WERI-Rb-1 (cell line): ENCODE results near the gene LRRC37A.
"Not testable (repeated sequence)": the region's sequence is repeated elsewhere in the genome, so short reads cannot be mapped to it uniquely, and the experiment has no call there.

ENCODE experiments used
- DNase-seq: peaks from one replicate; pipeline ENCODE4 v3.0.0-alpha.2; 2020
- H3K27ac ChIP-seq: fragments of 250-450 bp; sonication (Bioruptor Pico); 2 replicates; pipeline ENCODE4 v1.5.1; 2020; ENCODE audit warnings: mild to moderate bottlenecking, moderate library complexity
- H3K27me3 ChIP-seq: fragments of 250-450 bp; sonication (Bioruptor Pico); 2 replicates; pipeline ENCODE4 v1.5.1; 2021; ENCODE audit warnings: mild to moderate bottlenecking, low read depth, moderate library complexity; ENCODE audit not compliant: insufficient read depth, severe bottlenecking
- H3K36me3 ChIP-seq: fragments of 250-450 bp; sonication (Bioruptor Pico); 2 replicates; pipeline ENCODE4 v1.5.1; 2020; ENCODE audit warnings: mild to moderate bottlenecking, moderate library complexity
- H3K4me3 ChIP-seq: 2 replicates; pipeline ENCODE4 v1.5.1; 2011; ENCODE audit warnings: low read depth, mild to moderate bottlenecking, control low read depth, low read length
- H3K9me3 ChIP-seq: fragments of 250-450 bp; sonication (Bioruptor Pico); 2 replicates; pipeline ENCODE4 v1.5.1; 2021; ENCODE audit warnings: mild to moderate bottlenecking, moderate library complexity; ENCODE audit not compliant: severe bottlenecking
- TF ChIP-seq, protein P1 (sequence below): IDR thresholded peaks from 2 replicates; pipeline ENCODE4 v1.5.1; 2011; ENCODE audit warnings: low read depth, mild to moderate bottlenecking, control low read depth, inconsistent platforms, low read length

The LRRC37A gene

GRCh38 chr17:46264456-46265198 is 30.3 kb upstream of the LRRC37A start:
- Histone ChIP-seq H3K36me3 (peaks cover 3% of the 10 kb centered on the region), H3K4me3 (no peak overlapping the region), H3K27ac (no peak overlapping the region), H3K9me3 (peaks cover 3% of the 10 kb centered on the region), H3K27me3 (no peaks in the 10 kb centered on the region)
- DNase-seq: no peak
- TF ChIP-seq, protein P1, sequence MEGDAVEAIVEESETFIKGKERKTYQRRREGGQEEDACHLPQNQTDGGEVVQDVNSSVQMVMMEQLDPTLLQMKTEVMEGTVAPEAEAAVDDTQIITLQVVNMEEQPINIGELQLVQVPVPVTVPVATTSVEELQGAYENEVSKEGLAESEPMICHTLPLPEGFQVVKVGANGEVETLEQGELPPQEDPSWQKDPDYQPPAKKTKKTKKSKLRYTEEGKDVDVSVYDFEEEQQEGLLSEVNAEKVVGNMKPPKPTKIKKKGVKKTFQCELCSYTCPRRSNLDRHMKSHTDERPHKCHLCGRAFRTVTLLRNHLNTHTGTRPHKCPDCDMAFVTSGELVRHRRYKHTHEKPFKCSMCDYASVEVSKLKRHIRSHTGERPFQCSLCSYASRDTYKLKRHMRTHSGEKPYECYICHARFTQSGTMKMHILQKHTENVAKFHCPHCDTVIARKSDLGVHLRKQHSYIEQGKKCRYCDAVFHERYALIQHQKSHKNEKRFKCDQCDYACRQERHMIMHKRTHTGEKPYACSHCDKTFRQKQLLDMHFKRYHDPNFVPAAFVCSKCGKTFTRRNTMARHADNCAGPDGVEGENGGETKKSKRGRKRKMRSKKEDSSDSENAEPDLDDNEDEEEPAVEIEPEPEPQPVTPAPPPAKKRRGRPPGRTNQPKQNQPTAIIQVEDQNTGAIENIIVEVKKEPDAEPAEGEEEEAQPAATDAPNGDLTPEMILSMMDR: no peak

DNA sequence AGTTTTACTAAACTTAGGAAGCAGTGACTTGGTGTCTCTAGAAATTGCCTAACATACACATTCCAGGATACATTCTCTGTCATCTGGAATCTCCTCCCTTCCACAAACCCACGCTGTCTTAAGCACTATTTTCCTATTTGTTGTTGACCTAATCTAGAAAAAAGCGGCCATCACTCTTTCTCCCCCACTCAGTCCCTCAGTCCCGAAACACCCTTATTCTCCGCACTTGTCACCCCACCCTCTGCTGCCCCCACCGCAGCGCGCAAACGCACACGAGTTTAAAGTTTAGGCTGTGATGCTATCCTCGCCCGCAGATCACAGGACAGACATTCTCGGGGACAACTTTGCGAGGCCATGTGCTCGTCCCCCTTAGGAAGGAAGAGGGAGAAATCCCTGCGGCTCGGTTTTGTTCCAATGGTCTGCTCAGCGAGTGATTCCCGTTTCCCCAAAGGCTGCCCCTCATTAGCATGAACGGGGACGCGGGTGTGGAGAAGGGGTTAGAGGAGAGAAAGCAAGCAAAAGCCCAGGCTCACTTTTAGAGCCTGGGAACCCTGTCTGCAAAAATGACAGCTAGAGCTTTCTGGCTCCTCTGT is 28.8 kb upstream of the LRRC37A start:
- H3K4me3 ChIP-seq: peak overlapping the region; percentile 47
- H3K27ac ChIP-seq: peak overlapping the region; percentile 84
- not testable (repeated sequence) for H3K27me3 ChIP-seq, H3K36me3 ChIP-seq, H3K9me3 ChIP-seq, DNase-seq

GRCh38 chr17:46266656-46267544 is 28.0 kb upstream of the LRRC37A start:
- no peaks in the 10 kb centered on the region; the same call in 1 of the 2 replicates for H3K36me3 ChIP-seq
- TF ChIP-seq, protein P1: no peak
- no peaks in the 10 kb centered on the region for H3K27me3 ChIP-seq

DNA sequence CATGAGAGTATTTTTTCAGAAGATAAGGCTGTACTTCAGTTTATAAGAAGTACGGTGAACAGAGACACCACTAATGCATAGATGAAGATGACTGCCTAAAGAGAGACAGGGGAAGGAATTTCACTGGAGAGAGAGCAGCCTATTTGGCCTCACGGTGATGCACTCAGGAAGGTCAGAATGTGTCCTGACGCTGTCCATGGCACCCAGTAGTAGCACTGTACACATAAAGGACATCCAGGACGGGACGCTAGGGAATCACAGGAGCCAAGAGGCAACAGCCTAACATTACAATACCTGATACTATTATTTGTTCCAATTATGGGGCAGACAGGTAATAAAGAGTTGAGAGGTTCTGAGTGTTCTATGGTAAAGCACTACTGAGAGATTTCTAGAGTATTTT is 24.9 kb upstream of the LRRC37A start:
- Histone ChIP-seq H3K27ac (no peak overlapping the region), H3K9me3 (peaks cover 3% of the 10 kb centered on the region), H3K4me3 (no peak overlapping the region), H3K27me3 (no peaks in the 10 kb centered on the region), H3K36me3 (no peaks in the 10 kb centered on the region; the same call in 1 of the 2 replicates)
- no peak for DNase-seq
- TF ChIP-seq, protein P1: no peak

More at GRCh38 chr17:46266656-46267544, 28.0 kb upstream of the LRRC37A start:
- H3K4me3 ChIP-seq: peak overlapping the region; percentile 68
- peak overlapping the region; percentile 87 for H3K27ac ChIP-seq
- peak; percentile 89 for DNase-seq
- no peaks in the 10 kb centered on the region for H3K9me3 ChIP-seq

DNA sequence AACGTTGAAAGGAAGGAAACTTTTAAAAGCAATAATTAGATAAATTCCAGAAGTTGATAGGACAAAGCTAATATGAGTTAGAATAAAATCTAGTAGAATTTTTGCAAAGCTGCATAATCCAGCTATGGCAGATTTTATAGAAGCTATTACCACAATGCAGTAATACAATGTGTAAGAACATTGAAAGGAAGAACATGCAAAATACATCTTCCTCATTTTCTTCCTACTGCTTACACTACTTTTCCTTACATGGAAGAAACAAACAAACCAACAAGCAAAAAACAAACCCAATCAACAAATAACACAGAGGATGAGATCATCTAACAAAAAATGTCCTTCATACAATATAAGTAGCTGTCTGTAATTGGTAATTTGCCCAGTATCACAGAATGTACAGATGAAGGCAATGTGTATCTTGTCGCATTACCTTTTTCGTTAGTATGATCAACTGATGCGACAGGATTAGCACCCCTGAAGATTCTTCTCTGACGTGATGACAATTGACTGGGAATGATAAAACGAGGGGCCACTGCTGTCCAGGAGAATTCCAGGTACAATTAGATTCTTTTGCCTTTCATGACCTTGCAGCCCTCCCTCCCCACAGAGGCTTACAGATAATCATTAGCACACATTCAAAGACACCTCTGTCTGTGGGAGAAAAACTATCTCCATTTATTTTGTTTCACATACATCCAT is 21.2 kb upstream of the LRRC37A start:
- Histone ChIP-seq H3K27ac (no peak overlapping the region), H3K27me3 (no peaks in the 10 kb centered on the region), H3K36me3 (no peaks in the 10 kb centered on the region), H3K9me3 (peaks cover 6% of the 10 kb centered on the region), H3K4me3 (no peak overlapping the region)
- TF ChIP-seq, protein P1: no peak
- no peak for DNase-seq

DNA sequence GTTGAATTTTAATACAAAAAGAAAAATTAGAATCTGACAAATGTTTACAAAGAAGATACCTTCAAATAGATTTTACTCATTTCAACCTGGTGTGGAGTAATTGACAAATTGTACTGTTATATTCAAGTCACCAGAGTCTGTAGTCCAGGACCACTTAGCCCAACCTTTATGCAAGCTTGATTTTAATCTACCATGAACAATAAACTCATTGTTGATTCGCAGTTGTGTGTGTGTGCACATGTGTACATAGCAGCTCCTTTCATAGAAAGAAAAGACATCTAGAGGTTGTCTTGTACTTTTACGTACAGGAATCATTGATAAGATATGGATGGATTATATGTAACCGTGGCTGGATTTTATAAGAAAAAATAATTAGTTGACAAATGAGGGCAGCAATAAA is 20.7 kb upstream of the LRRC37A start:
- Histone ChIP-seq H3K36me3 (no peaks in the 10 kb centered on the region), H3K4me3 (no peak overlapping the region), H3K9me3 (peaks cover 6% of the 10 kb centered on the region), H3K27ac (no peak overlapping the region), H3K27me3 (no peaks in the 10 kb centered on the region)
- DNase-seq: no peak
- TF ChIP-seq, protein P1: no peak

DNA sequence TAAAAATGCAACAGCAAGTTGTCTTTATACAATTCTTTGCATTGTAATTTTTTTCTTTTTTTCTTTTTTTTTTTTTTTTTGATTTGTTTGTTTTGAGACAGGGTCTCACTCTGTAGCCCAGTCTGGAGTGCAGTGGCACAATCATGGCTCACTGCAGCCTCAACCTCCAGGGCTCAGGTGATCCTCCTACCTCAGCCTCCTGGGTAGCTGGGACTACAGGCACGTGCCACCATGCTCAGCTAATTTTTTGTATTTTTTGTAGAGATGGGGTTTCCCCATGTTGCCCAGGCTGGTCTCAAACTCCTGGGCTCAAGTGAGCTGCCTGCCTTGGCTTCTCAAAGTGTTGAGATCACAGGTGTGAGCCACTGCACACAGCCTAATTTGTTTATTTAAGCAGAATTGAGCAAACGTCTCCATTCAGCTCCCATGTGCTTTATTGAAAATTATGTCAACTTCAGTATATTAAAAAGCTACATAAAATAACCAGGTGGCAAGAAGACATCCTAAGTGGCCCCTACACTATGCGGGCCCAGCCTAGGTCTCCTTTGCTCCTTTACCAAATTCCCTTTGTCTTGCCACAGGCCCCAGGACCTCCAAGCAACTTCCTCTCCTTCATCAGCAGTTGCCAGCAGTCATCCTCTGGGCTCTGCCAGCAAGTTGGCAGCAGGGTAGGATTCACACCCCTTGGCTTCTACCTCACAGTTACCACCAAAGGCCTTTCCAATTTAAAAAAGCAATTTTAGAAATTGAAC is 18.0 kb upstream of the LRRC37A start:
- not testable (repeated sequence) for H3K36me3 ChIP-seq, H3K4me3 ChIP-seq, DNase-seq, H3K27me3 ChIP-seq, H3K27ac ChIP-seq, H3K9me3 ChIP-seq

DNA sequence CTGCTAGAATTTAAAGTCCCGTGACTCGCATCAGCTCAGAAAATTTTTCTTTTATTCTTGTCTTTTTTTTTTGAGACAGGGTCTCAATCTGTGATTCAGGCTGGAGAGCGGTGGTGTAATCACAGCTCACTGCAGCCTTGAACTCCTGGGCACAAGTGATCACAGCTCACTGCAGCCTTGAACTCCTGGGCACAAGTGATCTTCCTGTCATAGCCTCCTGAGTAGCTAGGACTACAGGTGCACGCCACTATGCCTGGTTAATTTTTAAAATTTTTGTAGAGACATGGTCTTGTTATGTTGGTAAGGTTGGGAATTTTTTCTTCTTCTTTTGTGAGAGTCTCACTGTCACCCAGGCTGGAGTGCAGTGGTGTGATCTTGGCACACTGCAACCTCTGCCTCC is 13.6 kb upstream of the LRRC37A start:
- not testable (repeated sequence) for H3K36me3 ChIP-seq, DNase-seq, H3K27me3 ChIP-seq, H3K27ac ChIP-seq, H3K9me3 ChIP-seq, H3K4me3 ChIP-seq
